Astrocyte of the cerebellum (primary cell): ENCODE measurements around the gene SORCS3.

Experiments used
- DNase-seq: peaks from one replicate; pipeline ENCODE4 v3.0.0-alpha.2; 2011; ENCODE audit warnings: low read depth
- H3K4me3 ChIP-seq: 2 replicates; pipeline ENCODE4 v1.5.1; 2011; ENCODE audit warnings: mild to moderate bottlenecking, low read depth, low read length, moderate library complexity
- in situ Hi-C: cut with HindIII; loops from 2 replicates; pipeline ENCODE4 v1.10.0; 2017; ENCODE audit warnings: low sequenced_read_pairs
- TF ChIP-seq, protein P1 (sequence below): IDR thresholded peaks from 2 replicates; pipeline ENCODE4 v1.5.1; 2012; ENCODE audit warnings: low read length, low read depth, moderate library complexity, mild to moderate bottlenecking; ENCODE audit errors: missing control alignments

The SORCS3 gene

DNA sequence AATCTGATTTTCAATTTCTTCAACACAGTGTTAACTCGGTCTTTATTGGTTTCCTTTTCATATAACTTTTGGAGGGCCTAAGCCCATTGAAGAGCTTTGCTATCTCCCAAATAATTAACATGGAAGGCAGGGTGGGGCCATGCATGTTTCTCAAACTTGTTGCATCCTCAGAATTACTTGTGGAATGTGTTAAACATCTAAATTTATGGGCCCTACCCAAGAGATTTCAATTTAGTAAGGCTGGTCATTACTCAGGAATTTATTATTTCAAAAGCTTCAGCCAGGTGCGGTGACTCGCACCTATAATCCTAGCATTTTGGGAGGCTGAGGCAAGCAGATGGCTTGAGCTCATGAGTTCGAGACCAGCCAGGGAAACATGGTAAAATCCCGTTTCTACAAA is 208.9 kb downstream of the SORCS3 start:
- in situ Hi-C loops: no loop called here

DNA sequence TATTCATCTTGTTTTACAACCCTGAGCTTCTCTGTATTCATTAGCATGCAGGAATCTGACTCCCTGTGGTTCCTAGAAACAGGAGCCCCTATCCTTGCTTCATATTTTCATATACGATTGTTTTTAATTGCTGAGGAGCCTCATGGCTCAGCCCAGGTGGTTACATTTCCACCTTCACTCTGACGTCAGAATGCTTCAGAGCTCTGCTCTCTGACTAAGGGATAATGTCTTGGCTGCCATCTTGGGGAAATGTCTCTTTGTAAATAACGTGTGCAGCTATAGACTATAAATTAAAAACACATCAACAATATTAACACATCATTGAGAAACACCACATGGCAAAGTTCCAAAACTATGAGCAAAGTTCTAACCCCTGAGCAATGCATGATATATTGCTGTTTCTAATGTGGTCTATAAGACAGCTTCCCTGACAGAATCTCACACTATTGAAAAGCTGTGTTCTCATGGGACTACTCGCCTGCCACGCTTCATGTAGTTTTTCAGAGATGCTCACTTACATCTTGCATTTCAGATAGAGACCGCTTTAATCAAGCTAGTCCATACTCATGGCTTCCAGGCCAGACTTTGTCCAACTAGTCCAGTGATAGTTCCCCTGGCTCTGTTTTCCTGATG is 227.0 kb downstream of the SORCS3 start:
- H3K4me3 ChIP-seq: no peak overlapping the region
- no peak for DNase-seq
- in situ Hi-C loops: no loop called here
- TF ChIP-seq, protein P1, sequence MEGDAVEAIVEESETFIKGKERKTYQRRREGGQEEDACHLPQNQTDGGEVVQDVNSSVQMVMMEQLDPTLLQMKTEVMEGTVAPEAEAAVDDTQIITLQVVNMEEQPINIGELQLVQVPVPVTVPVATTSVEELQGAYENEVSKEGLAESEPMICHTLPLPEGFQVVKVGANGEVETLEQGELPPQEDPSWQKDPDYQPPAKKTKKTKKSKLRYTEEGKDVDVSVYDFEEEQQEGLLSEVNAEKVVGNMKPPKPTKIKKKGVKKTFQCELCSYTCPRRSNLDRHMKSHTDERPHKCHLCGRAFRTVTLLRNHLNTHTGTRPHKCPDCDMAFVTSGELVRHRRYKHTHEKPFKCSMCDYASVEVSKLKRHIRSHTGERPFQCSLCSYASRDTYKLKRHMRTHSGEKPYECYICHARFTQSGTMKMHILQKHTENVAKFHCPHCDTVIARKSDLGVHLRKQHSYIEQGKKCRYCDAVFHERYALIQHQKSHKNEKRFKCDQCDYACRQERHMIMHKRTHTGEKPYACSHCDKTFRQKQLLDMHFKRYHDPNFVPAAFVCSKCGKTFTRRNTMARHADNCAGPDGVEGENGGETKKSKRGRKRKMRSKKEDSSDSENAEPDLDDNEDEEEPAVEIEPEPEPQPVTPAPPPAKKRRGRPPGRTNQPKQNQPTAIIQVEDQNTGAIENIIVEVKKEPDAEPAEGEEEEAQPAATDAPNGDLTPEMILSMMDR: no peak

More for the DNA sequence above, 208.9 kb downstream of the SORCS3 start:
- H3K4me3 ChIP-seq: no peak overlapping the region
- TF ChIP-seq, protein P1: no peak
- DNase-seq: no peak

DNA sequence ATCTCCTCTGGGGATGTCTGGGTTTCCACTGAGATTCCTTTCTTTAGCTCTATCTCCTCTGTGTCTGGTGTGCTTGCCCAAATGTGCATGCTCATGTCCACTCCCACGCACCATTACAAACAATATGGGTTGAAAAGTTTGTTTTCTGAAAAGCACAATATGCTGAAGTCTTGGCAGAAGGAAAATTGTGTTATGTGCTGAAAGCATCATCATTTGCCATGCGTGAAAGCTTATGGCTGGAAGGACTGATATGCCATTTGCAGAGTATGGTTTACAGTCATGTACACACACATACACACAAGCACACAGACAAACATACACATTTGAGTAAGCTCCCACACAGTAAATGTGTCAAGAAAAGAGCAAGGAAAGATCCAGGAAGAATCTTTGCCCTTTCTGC is 231.6 kb downstream of the SORCS3 start:
- DNase-seq: no peak
- H3K4me3 ChIP-seq: no peak overlapping the region
- TF ChIP-seq, protein P1: no peak
- in situ Hi-C loops: no loop called here

DNA sequence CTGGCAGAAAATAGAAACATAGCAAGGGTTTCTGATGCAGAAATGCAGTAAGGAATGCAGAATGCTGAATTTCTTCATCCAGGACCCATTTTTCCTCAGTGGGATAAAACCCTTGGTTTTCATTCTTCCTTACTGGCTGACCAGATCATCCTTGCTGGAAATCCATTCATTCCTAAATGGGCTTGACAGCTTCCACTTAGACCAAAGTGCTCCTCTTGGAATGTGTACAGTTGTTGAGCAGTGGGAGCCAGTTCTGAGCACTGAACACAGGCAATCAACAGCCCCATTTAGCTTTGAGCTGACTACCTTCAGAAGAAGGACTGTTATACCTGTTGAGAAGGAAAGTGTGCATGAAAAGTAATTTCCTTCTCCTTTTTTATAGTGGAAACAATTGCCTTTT is 232.1 kb downstream of the SORCS3 start:
- in situ Hi-C loops: no loop called here
- no peak for DNase-seq
- no peak overlapping the region for H3K4me3 ChIP-seq
- TF ChIP-seq, protein P1: no peak

DNA sequence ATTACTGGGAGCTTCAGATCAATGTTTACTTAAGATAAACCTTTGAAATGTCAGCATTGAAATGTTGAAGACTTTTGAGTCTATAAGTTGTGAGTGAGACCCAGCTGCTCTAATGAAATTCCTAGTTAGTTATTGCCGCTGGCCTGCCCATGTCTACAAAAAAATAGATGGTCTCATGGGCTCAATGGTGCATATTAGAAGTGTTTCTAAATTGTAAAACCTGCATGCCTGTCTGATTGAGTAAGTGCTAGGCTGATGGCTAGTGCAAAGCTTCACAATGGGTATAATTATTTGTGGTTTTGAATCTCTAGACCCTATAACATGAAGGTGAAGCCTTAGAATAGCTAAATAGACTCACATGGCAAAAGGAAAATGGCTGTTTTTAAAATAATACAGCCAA is 234.5 kb downstream of the SORCS3 start:
- no peak overlapping the region for H3K4me3 ChIP-seq
- DNase-seq: no peak
- TF ChIP-seq, protein P1: no peak
- in situ Hi-C loops: no loop called here

DNA sequence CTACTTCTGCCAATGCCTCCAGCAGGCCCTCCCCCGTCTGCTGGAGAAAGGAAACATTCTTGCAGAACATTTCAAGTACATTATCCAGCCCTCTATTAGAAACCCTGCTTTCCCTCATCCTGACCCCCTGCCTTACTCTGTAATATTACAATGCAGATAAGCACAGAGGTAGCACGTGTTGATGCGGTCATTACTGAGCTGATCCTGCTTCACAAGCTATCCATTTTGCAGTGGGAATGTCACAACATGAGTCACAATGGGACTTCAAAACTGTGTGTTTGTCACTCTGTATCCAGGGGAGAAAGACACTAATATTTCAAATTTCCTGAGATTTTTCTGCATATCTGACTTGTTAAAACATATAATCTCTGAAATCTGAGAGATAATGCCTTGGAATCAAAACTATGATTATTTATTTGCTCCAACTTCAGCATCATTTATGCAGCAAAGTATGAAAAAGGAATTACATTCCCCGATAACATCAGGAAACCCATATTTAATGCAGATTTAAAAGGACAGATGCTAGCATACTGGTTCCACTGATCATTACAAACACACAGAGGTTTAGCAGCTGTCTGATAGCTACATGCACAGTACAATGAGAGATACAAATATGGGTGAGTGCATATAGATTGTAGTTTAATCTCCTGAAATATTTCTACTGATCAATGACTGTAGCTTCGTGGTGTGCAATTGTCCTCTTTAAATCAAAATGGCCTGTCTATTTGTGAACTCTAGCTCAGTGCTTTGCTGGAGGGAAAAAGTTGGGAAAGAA is 239.7 kb downstream of the SORCS3 start:
- no peak overlapping the region for H3K4me3 ChIP-seq
- TF ChIP-seq, protein P1: no peak
- no peak for DNase-seq
- in situ Hi-C loops: no loop called here
